B cell (primary cell): ENCODE measurements around the gene MYH10.

Experiments
- EZH2 ChIP-seq: IDR thresholded peaks from 2 replicates; pipeline ENCODE4 v1.6.1; 2012; ENCODE audit warnings: borderline replicate concordance, low read depth, mild to moderate bottlenecking, moderate library complexity, low read length; ENCODE audit not compliant: insufficient read depth, poor library complexity, severe bottlenecking
- TF ChIP-seq, protein P1 (sequence below): fragments of 200-600 bp; IDR thresholded peaks from one replicate; pipeline ENCODE4 v1.8.0; 2022; ENCODE audit warnings: antibody characterized with exemption, mild to moderate bottlenecking

GRCh38 chr17:8563024-8563776 lies 67.3 kb downstream of the MYH10 start:
- TF ChIP-seq, protein P1, sequence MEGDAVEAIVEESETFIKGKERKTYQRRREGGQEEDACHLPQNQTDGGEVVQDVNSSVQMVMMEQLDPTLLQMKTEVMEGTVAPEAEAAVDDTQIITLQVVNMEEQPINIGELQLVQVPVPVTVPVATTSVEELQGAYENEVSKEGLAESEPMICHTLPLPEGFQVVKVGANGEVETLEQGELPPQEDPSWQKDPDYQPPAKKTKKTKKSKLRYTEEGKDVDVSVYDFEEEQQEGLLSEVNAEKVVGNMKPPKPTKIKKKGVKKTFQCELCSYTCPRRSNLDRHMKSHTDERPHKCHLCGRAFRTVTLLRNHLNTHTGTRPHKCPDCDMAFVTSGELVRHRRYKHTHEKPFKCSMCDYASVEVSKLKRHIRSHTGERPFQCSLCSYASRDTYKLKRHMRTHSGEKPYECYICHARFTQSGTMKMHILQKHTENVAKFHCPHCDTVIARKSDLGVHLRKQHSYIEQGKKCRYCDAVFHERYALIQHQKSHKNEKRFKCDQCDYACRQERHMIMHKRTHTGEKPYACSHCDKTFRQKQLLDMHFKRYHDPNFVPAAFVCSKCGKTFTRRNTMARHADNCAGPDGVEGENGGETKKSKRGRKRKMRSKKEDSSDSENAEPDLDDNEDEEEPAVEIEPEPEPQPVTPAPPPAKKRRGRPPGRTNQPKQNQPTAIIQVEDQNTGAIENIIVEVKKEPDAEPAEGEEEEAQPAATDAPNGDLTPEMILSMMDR, result no peak
- TF ChIP-seq EZH2, result no peak
